GM23248 (cell line): ENCODE measurements around the gene CLCN4.

Experiments used
- EZH2 ChIP-seq: fragments of 200-600 bp; sonication (generic); IDR thresholded peaks from 2 replicates; pipeline ENCODE4 v1.6.1; 2018; ENCODE audit warnings: antibody characterized with exemption, mild to moderate bottlenecking; ENCODE audit not compliant: insufficient read depth, poor library complexity, severe bottlenecking
- EZH2phosphoT487 ChIP-seq: fragments of 200-600 bp; sonication (generic); IDR thresholded peaks from 2 replicates; pipeline ENCODE4 v1.6.1; 2018; ENCODE audit warnings: antibody characterized with exemption, moderate library complexity, mild to moderate bottlenecking, low read depth; ENCODE audit not compliant: insufficient read depth

- TF ChIP-seq EZH2phosphoT487: no peak
- no peak for TF ChIP-seq EZH2
Observed at GRCh38 chrX:10128386-10128785, 28.4 kb upstream of the CLCN4 start.
